Ishikawa (cell line): ENCODE measurements around the gene APOB.

ENCODE experiments used
- CEBPB ChIP-seq: IDR thresholded peaks from 2 replicates; pipeline ENCODE4 v1.6.1; 2012
- CREB1 ChIP-seq: IDR thresholded peaks from 2 replicates; pipeline ENCODE4 v1.6.1; 2012; ENCODE audit warnings: low read depth
- EGR1 ChIP-seq: IDR thresholded peaks from 2 replicates; pipeline ENCODE4 v1.6.1; 2012
- EP300 ChIP-seq: IDR thresholded peaks from 2 replicates; pipeline ENCODE4 v1.6.1; 2012; ENCODE audit warnings: borderline replicate concordance
- MAX ChIP-seq: IDR thresholded peaks from 2 replicates; pipeline ENCODE4 v1.6.1; 2012
- NFIC ChIP-seq: IDR thresholded peaks from 2 replicates; pipeline ENCODE4 v1.6.1; 2012
- RAD21 ChIP-seq: IDR thresholded peaks from 2 replicates; pipeline ENCODE4 v1.6.1; 2012; ENCODE audit warnings: low read depth
- TAF1 ChIP-seq: IDR thresholded peaks from 2 replicates; pipeline ENCODE4 v1.6.1; 2012; ENCODE audit warnings: low read depth, mild to moderate bottlenecking
- YY1 ChIP-seq: IDR thresholded peaks from 2 replicates; pipeline ENCODE4 v1.6.1; 2012; ENCODE audit warnings: low read depth
- TF ChIP-seq, protein P1 (sequence below): IDR thresholded peaks from 2 replicates; pipeline ENCODE4 v1.6.1; 2012; ENCODE audit warnings: low read depth, mild to moderate bottlenecking
- TF ChIP-seq, protein P2 (sequence below): IDR thresholded peaks from 2 replicates; pipeline ENCODE4 v1.6.1; 2012

- TF ChIP-seq EP300 (no peak), RAD21 (no peak), NFIC (no peak), MAX (no peak), YY1 (no peak), TAF1 (no peak), CREB1 (no peak), EGR1 (no peak), CEBPB (no peak)
- TF ChIP-seq, protein P1, sequence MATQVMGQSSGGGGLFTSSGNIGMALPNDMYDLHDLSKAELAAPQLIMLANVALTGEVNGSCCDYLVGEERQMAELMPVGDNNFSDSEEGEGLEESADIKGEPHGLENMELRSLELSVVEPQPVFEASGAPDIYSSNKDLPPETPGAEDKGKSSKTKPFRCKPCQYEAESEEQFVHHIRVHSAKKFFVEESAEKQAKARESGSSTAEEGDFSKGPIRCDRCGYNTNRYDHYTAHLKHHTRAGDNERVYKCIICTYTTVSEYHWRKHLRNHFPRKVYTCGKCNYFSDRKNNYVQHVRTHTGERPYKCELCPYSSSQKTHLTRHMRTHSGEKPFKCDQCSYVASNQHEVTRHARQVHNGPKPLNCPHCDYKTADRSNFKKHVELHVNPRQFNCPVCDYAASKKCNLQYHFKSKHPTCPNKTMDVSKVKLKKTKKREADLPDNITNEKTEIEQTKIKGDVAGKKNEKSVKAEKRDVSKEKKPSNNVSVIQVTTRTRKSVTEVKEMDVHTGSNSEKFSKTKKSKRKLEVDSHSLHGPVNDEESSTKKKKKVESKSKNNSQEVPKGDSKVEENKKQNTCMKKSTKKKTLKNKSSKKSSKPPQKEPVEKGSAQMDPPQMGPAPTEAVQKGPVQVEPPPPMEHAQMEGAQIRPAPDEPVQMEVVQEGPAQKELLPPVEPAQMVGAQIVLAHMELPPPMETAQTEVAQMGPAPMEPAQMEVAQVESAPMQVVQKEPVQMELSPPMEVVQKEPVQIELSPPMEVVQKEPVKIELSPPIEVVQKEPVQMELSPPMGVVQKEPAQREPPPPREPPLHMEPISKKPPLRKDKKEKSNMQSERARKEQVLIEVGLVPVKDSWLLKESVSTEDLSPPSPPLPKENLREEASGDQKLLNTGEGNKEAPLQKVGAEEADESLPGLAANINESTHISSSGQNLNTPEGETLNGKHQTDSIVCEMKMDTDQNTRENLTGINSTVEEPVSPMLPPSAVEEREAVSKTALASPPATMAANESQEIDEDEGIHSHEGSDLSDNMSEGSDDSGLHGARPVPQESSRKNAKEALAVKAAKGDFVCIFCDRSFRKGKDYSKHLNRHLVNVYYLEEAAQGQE: no peak
- TF ChIP-seq, protein P2, sequence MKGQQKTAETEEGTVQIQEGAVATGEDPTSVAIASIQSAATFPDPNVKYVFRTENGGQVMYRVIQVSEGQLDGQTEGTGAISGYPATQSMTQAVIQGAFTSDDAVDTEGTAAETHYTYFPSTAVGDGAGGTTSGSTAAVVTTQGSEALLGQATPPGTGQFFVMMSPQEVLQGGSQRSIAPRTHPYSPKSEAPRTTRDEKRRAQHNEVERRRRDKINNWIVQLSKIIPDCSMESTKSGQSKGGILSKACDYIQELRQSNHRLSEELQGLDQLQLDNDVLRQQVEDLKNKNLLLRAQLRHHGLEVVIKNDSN: no peak
Observed at GRCh38 chr2:20984408-20984807, 59.5 kb downstream of the APOB start.
